Fibroblast of villous mesenchyme (primary cell): ENCODE results near the gene TAX1BP1. TPM values are rescaled to one million over a fixed set of nuclear protein-coding genes. Genes with fewer than 3 reads are reported as not detected.

Experiments
- DNase-seq: peaks from one replicate; pipeline ENCODE4 v3.0.0-alpha.2; 2010; ENCODE audit warnings: low read depth
- H3K4me3 ChIP-seq: 2 replicates; pipeline ENCODE4 v1.5.1; 2011; ENCODE audit warnings: low read depth, mild to moderate bottlenecking, low read length
- CTCF ChIP-seq: IDR thresholded peaks from 2 replicates; pipeline ENCODE4 v1.5.1; 2012; ENCODE audit warnings: low read depth, mild to moderate bottlenecking, low read length; ENCODE audit not compliant: insufficient read depth
- total RNA-seq: library from RNA; depleted of rRNA; stranded (reverse); fragments of >200 nt; gene quantifications from 2 replicates; pipeline ENCODE4 v1.2.3, GENCODE V29; 2012

Gene TAX1BP1
- total RNA-seq, 1 donor, result 99.7 TPM

- H3K4me3 ChIP-seq, result no peak overlapping the region
- no peak for DNase-seq
- no peak for TF ChIP-seq CTCF
These were observed 7.0 kb downstream of the TAX1BP1 start for GRCh38 chr7:27746978-27747377.

- no peak overlapping the region for H3K4me3 ChIP-seq
- TF ChIP-seq CTCF, result no peak
- no peak for DNase-seq
These were observed 7.8 kb downstream of the TAX1BP1 start for GRCh38 chr7:27747589-27748368.

GRCh38 chr7:27750316-27750715 lies 10.4 kb downstream of the TAX1BP1 start:
- DNase-seq, result peak; percentile 74
- H3K4me3 ChIP-seq, result no peak overlapping the region
- TF ChIP-seq CTCF, result no peak

- no peak overlapping the region for H3K4me3 ChIP-seq
- DNase-seq, result no peak
These were observed 12.1 kb downstream of the TAX1BP1 start for GRCh38 chr7:27751888-27752660.

GRCh38 chr7:27753863-27754262 lies 13.9 kb downstream of the TAX1BP1 start:
- no peak for TF ChIP-seq CTCF
- no peak for DNase-seq
- H3K4me3 ChIP-seq, result no peak overlapping the region

More at GRCh38 chr7:27751888-27752660, 12.1 kb downstream of the TAX1BP1 start:
- no peak for TF ChIP-seq CTCF

GRCh38 chr7:27756298-27756697 lies 16.3 kb downstream of the TAX1BP1 start:
- DNase-seq, result no peak
- no peak for TF ChIP-seq CTCF
- no peak overlapping the region for H3K4me3 ChIP-seq
